ENCODE results near the gene ZBTB39.

The ZBTB39 gene

DNA sequence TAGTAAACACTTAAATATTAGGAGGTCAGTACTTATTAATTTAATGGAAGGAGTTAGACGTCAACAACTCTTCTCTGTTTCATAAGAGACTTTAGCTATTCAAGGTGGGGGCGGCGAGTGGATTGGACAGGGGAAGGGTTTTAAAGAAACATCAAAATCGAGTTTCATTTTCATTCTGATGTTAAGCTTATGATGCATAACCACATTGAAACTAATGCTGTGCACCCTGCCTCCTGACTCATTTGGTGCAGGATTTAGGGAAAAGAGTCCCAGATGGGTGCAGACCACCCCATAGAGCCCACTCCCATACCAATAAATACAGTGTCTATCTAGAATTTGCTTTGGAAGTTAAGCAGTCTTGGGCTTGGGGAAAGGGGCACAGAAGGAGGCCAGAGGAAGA, 7.4 kb downstream of the ZBTB39 start:
- no peak overlapping the region for H3K4me3 Mint-ChIP-seq
- TF ChIP-seq CTCF (IDR thresholded peaks at IDR 0.05; ENCODE audit: unreplicated experiment in 3 of 3): no peak
- no peaks in the 10 kb centered on the region for H3K27me3 Mint-ChIP-seq (ENCODE audit: low read depth)
- H3K27ac Mint-ChIP-seq: no peak overlapping the region
- H3K9me3 Mint-ChIP-seq: no peaks in the 10 kb centered on the region
- H3K4me1 Mint-ChIP-seq: peaks cover 46% of the 10 kb centered on the region
- H3K36me3 Mint-ChIP-seq (ENCODE audit: low read depth): peaks cover 54% of the 10 kb centered on the region

DNA sequence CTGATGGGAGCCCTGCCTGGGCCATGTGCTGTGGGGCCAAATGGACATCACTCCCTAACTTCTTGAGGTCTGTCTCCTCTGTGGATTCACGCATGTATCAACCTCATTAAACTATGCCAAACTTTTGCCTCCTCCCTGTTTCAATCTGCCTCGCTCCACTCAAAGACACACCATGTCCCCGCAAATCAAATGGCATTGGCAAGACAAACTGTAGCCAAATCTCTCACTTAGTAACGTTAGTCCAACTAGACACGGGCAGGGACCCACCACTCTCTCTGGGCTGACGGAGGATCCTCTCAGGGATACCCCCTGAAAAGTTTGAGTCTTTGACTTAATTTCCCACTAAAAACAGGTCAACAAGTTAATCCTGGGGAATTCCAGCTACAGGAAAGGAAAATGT, 8.0 kb downstream of the ZBTB39 start:
- H3K4me3 Mint-ChIP-seq: no peak overlapping the region
- no peak overlapping the region for H3K27ac Mint-ChIP-seq
- TF ChIP-seq CTCF (IDR thresholded peaks at IDR 0.05; ENCODE audit: unreplicated experiment in 3 of 3): no peak
- H3K9me3 Mint-ChIP-seq: no peaks in the 10 kb centered on the region
- peaks cover 47% of the 10 kb centered on the region for H3K36me3 Mint-ChIP-seq (ENCODE audit: low read depth)
- H3K27me3 Mint-ChIP-seq (ENCODE audit: low read depth): no peaks in the 10 kb centered on the region
- peaks cover 42% of the 10 kb centered on the region for H3K4me1 Mint-ChIP-seq

- Mint-ChIP-seq H3K27ac (peak overlapping the region in 2 of 3 experiments; percentile 66 to 76), H3K9me3 (no peaks in the 10 kb centered on the region), H3K4me1 (peaks cover 37% of the 10 kb centered on the region), H3K36me3 (ENCODE audit: low read depth) (peaks cover 35% of the 10 kb centered on the region), H3K4me3 (peak overlapping the region in 1 of 3 experiments; percentile 21), H3K27me3 (ENCODE audit: low read depth) (no peaks in the 10 kb centered on the region)
- no peak for TF ChIP-seq CTCF (IDR thresholded peaks at IDR 0.05; ENCODE audit: unreplicated experiment in 3 of 3)
Measured at GRCh38 chr12:56996793-56997545, 9.4 kb downstream of the ZBTB39 start.

DNA sequence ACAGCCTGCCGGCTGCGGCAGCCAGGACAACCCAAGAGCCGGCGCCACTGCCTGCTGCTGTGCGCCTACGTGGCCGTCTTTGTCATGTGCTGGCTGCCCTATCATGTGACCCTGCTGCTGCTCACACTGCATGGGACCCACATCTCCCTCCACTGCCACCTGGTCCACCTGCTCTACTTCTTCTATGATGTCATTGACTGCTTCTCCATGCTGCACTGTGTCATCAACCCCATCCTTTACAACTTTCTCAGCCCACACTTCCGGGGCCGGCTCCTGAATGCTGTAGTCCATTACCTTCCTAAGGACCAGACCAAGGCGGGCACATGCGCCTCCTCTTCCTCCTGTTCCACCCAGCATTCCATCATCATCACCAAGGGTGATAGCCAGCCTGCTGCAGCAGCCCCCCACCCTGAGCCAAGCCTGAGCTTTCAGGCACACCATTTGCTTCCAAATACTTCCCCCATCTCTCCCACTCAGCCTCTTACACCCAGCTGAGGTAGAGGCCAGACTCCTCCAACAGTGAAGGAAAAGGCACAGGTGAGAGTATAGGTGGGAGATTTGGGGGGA, 10.3 kb downstream of the ZBTB39 start:
- H3K4me3 Mint-ChIP-seq: no peak overlapping the region
- TF ChIP-seq CTCF (IDR thresholded peaks at IDR 0.05; ENCODE audit: unreplicated experiment in 3 of 3): no peak
- peak overlapping the region in 2 of 3 experiments; percentile 66 to 76 for H3K27ac Mint-ChIP-seq
- H3K4me1 Mint-ChIP-seq: peaks cover 33% of the 10 kb centered on the region
- H3K9me3 Mint-ChIP-seq: no peaks in the 10 kb centered on the region
- H3K36me3 Mint-ChIP-seq (ENCODE audit: low read depth): peaks cover 28% of the 10 kb centered on the region
- H3K27me3 Mint-ChIP-seq (ENCODE audit: low read depth): no peaks in the 10 kb centered on the region

- H3K36me3 Mint-ChIP-seq (ENCODE audit: low read depth): peaks cover 22% of the 10 kb centered on the region
Measured at GRCh38 chr12:56995201-56995929, 11.0 kb downstream of the ZBTB39 start.

More at GRCh38 chr12:56995201-56995929, 11.0 kb downstream of the ZBTB39 start:
- Mint-ChIP-seq H3K27ac (no peak overlapping the region), H3K4me3 (no peak overlapping the region), H3K4me1 (peaks cover 30% of the 10 kb centered on the region), H3K27me3 (ENCODE audit: low read depth) (no peaks in the 10 kb centered on the region), H3K9me3 (no peaks in the 10 kb centered on the region)
- TF ChIP-seq CTCF (IDR thresholded peaks at IDR 0.05; ENCODE audit: unreplicated experiment in 3 of 3): no peak

All from nephron (organoid).